CD4-positive, alpha-beta T cell treated with Interleukin-17A for 4 hours (primary cell): ENCODE data around the gene TMEM201.
A peak's percentile ranks its signal among the peaks of the same experiment; 100 is the strongest.

ENCODE experiments used
- DNase-seq: peaks from one replicate; pipeline ENCODE4 v3.0.0-alpha.2; 2020; ENCODE audit warnings: mixed read lengths

Gene TMEM201

DNA sequence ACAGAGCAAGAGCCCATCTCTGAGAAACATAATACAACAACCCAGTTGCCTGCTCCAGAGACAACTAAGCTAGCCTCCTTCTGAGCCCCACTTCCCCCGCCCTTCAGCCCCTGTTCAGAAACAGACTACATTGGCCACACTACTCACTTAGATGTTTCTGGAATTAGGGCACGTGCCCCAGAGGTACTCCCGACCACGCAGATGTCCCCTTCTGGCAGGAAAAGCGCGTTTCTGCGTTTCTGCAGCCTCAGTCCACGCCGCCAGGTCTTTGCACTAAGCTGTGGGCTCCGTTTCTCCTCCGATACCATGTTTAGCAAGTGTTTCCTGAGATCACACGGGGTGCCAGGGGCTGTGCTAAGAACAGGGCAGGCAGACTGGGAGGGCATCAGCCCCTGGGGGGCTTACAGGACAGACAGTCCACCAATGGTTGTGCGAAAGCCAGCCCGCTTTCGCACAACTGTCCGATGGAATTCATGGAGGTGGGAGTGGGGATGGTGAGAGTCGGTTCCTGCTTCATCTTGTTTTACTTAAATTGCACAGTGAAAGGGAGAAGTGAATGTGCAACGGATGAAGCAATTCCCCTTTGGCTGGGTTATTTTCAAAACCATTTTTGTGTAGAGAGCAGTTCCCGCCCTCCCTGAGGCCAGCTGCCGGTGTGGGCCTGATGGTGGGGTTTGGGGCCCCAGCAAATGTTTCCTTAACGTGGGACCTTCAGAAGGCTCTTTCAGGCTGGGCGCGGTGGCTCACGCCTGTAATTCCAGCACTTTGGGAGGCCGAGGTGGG, 65.5 kb downstream of the TMEM201 start:
- DNase-seq, result peak; percentile 53

DNA sequence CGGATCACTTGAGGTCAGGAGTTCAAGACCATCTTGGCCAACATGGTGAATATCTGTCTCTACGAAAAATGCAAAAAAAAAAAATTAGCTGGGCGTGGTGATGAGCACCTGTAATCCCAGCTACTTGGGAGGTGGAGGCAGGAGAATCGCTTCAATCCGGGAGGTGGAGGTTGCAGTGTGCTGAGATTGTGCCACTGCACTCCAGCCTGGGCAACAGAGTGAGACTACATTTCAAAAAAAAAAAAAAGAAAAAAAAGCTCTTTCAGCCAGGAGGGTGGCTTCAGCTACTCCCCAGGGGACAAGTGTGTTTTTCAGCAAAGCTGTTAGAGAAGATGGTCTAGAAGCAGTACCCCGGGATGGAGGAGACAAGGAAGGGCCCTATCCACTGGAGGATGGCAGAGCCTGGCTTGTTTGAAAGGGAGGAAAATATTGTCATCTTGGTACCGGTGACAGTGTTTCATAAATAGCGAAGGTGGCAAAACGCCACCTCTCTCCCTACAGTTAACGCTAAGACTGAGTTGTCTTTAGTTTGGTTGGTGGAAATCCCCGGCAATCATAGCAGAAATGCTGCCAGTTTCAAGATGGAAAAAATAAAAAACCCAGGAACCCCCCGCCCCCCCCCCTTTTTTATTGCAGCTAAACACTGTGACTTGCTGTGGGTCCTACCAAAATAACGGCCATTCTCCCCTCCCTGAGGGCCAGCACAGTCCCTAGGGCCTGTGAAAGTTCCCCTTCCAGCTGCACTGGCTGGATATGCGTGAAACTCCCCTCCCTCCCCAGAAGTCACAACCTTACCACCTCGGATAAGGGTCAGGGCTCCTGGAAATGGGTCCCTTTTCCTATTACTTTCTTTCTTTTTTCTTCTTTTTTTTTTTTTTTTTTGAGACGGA, 66.4 kb downstream of the TMEM201 start:
- DNase-seq, result peak; percentile 60

DNA sequence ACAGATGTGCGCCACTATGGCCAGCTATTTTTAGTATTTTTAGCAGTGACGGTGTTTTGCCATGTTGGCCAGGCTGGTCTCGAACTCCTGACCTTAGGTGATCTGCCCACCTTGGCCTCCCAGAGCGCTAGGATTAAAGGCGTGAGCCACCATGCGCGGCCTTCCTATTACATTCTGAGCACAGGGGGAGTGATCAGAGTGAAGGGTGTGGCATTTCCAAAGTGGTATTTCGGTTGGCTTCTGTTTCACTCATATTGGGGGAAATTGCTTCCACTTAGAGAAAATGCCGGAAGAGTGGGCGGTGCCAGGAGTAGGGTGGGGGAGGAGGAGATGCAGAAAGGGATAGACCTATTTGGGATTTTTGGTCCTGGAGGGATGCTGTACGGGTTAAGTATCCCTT, 67.1 kb downstream of the TMEM201 start:
- no peak for DNase-seq

DNA sequence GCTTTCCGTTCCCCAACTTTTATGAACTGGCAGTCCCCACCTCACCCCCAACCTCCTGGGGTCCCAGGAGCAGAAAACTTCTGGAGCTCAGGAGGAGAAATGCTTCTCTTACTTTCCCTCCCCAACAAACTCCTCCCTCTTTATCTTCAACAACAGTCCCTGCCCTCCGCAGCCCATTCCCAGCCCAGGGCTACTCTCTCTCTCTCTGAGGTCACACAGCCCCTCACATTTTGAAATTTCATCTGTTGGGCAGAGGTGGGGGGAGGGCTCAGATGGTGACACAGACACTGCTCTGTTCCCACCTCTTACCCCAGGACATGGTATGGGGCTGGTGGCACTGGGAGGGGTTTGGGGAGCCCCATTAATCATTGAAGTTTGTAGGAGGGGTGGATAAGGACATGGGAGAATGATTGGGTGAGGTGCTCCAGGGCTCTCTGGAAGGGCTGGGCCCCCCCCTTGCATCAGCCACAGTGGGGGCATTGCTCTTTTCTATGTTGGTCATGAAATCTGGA, 68.9 kb downstream of the TMEM201 start:
- no peak for DNase-seq

DNA sequence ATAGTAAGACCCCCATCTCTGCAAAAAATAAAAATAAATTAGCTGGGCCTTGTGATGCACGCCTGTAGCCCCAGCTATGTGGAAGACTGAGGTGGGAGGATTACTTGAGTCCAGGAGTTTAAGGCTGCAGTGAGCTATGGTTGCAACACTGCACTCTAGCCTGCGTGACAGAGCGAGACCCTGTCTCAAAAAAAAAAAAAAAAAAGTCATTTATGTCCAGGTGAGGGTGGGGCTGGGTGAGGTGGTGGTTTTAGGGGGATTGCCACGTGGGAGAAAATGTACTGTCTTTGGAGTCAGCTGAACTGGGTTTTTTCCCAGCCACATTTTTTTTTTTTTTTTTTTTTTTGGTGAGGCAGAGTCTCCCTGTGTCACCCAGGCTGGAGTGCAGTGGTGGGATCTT, 69.5 kb downstream of the TMEM201 start:
- peak; percentile 23 for DNase-seq

DNA sequence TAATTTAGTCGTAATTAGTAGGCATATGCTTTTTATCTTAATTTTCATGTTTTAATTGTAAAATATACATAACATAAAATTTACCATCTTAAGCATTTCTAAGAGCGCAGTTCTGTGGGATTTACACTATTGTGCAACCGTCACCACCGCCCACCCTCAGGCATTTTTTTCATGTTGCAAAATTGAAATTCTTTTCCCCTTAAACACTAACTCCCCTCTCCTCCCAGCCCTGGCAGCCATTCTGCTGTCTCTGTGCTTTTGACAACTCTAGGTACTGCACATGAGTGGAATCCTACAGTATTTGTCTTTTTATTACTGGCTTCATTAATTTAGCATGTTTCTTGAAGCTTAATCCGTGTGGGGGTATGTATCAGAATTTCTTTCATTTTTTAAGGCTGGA, 70.6 kb downstream of the TMEM201 start:
- DNase-seq, result no peak

DNA sequence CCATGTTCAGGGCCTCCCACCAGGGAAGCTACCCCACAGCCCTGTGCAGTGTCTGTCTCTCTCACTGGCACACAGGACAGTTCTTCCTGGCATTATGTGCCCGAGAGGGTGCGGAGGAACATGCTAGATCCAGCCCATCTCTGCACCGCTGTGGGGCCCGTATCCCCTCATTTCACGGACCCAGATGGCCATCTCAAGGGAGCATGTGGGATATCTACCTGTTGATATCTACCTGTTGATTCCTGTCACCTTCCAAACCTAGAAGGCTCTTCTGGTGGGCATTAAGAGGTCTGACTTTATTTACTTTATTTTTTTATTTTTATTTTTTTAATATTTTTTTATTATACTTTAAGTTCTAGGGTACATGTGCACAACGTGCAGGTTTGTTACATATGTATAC, 74.5 kb downstream of the TMEM201 start:
- DNase-seq, result no peak
